Bronchial epithelial cell (primary cell): ENCODE results near the gene ARID3A. TPM values are rescaled to one million over a fixed set of nuclear protein-coding genes. Genes with fewer than 3 reads are reported as not detected.

Experiments used
- DNase-seq: peaks from one replicate; pipeline ENCODE4 v3.0.0-alpha.2; 2010; ENCODE audit warnings: low read depth
- FAIRE-seq: peaks from 2 replicates; lab custom pipeline; 2011; peaks lifted over from hg19 to GRCh38; lab: Jason Lieb, UNC
- H3K27me3 ChIP-seq: 2 replicates; pipeline ENCODE4 v1.5.1; 2011; ENCODE audit warnings: low read length; ENCODE audit not compliant: control insufficient read depth, insufficient read depth
- H3K36me3 ChIP-seq: 2 replicates; pipeline ENCODE4 v1.5.1; 2011; ENCODE audit warnings: low read length; ENCODE audit not compliant: control insufficient read depth, insufficient read depth
- H3K4me3 ChIP-seq: 2 replicates; pipeline ENCODE4 v1.5.1; 2011; ENCODE audit warnings: mild to moderate bottlenecking, low read depth, low read length, control low read depth
- CTCF ChIP-seq: IDR thresholded peaks from 2 replicates; pipeline ENCODE4 v1.5.1; 2011; ENCODE audit warnings: mild to moderate bottlenecking, moderate library complexity, low read length, control low read depth, inconsistent platforms; ENCODE audit not compliant: insufficient read depth, severe bottlenecking
- total RNA-seq: library from RNA; depleted of rRNA; stranded (reverse); fragments of >200 nt; gene quantifications from 2 replicates; pipeline ENCODE4 v1.2.1, GENCODE V29; 2014

ARID3A gene
- total RNA-seq, 1 donor from 2014 or later: 15.8 TPM

- DNase-seq: no peak
- Histone ChIP-seq H3K36me3 (peaks cover 2% of the 10 kb centered on the region), H3K27me3 (no peaks in the 10 kb centered on the region), H3K4me3 (no peak overlapping the region)
- TF ChIP-seq CTCF: no peak
- no peak for FAIRE-seq
These were observed 9.1 kb downstream of the ARID3A start for GRCh38 chr19:934865-935479.

GRCh38 chr19:936175-936546 is 10.3 kb downstream of the ARID3A start:
- FAIRE-seq: no peak
- Histone ChIP-seq H3K36me3 (peaks cover 2% of the 10 kb centered on the region), H3K27me3 (no peaks in the 10 kb centered on the region), H3K4me3 (no peak overlapping the region)
- no peak for TF ChIP-seq CTCF
- no peak for DNase-seq

DNA sequence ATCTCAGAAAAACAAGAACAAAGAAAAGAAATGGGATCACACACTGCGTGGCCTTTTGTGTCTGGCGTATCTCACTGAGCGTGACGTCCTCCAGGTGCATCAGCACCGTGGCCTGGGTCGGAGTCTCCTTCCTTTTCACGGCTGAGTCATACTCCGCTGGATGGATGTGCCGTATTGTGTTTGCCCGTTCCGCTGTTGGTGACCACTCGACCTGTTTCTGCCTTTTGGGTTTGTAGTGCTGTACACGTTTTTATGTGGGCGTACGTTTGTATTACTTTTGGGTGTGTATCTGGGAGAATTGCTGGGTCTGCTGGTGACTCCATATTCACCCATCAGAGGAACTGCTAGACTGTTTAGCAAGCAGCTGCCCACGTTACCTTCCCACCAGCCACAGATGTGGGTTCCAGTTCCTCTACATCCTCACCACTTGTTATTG is 11.4 kb downstream of the ARID3A start:
- Histone ChIP-seq H3K27me3 (no peaks in the 10 kb centered on the region), H3K4me3 (no peak overlapping the region), H3K36me3 (peaks cover 2% of the 10 kb centered on the region)
- DNase-seq (no peak), FAIRE-seq (peak; percentile 23)
- TF ChIP-seq CTCF: no peak

GRCh38 chr19:938233-938923 is 12.5 kb downstream of the ARID3A start:
- Histone ChIP-seq H3K27me3 (no peaks in the 10 kb centered on the region), H3K4me3 (no peak overlapping the region), H3K36me3 (peaks cover 4% of the 10 kb centered on the region)
- FAIRE-seq (no peak), DNase-seq (no peak)
- TF ChIP-seq CTCF: no peak

DNA sequence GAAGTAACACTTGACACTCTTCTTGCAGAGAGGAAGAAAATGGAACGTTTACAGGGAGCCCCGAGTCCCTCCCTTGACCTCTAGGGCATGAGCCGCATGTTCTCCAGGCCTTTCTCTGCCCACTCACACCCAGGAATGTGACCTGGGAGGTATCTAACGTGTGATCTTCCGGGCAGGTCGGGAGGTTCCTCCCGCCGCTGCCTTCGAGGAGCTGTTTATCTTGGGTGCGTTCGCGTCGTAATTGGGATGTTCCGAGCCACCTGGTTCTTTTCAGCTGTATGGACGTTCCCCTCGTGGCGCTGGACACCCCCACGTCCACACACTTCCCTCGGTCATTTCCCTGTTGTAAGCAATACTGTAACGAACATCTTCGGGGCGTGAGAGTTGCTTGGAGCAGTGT is 13.6 kb downstream of the ARID3A start:
- Histone ChIP-seq H3K27me3 (no peaks in the 10 kb centered on the region), H3K36me3 (peaks cover 8% of the 10 kb centered on the region), H3K4me3 (no peak overlapping the region)
- FAIRE-seq (no peak), DNase-seq (no peak)
- TF ChIP-seq CTCF: no peak
